Endothelial cell of umbilical vein (primary cell): ENCODE data around the gene DAAM1. TPM values are rescaled to one million over a fixed set of nuclear protein-coding genes. Genes with fewer than 3 reads are reported as not detected.
A peak's percentile ranks its signal among the peaks of the same experiment; 100 is the strongest.

Experiments
- BruUV-seq: library from RNA; stranded (reverse); fragments of 400-500 nt; replicated peaks from 2 replicates; lab custom pipeline; 2021; lab: Mats Ljungman, UMichigan
- CTCF ChIA-PET: fragments of 300-600, 350-600 bp; sonication (Branson Sonifier 250); formaldehyde crosslinking; loops from one replicate; lab custom pipeline; 2021; ENCODE audit warnings: antibody characterized with exemption, inconsistent platforms; lab: Charles Lee
- POLR2A ChIA-PET: fragments of 300-600, 350-600 bp; sonication (Branson Sonifier 250); formaldehyde crosslinking; loops from one replicate; lab custom pipeline; 2021; ENCODE audit warnings: antibody characterized with exemption, inconsistent platforms; lab: Charles Lee
- DNase-seq: peaks from one replicate; pipeline ENCODE4 v3.0.0-alpha.2; 2011; ENCODE audit warnings: low read depth, low spot score
- FAIRE-seq: peaks from 2 replicates; lab custom pipeline; 2011; peaks lifted over from hg19 to GRCh38; lab: Jason Lieb, UNC
- H2AFZ ChIP-seq: 2 replicates; pipeline ENCODE4 v1.6.0; 2012; ENCODE audit warnings: low read depth, low read length, control low read depth, inconsistent platforms
- H3K27ac ChIP-seq: 2 replicates; pipeline ENCODE4 v1.5.1; 2011; ENCODE audit warnings: low read depth, mild to moderate bottlenecking, control low read depth, low read length, moderate library complexity; ENCODE audit not compliant: insufficient read depth
- H3K27me3 ChIP-seq, 2 experiments: 2 replicates each; pipeline versions ENCODE4 v1.6.0 to v1.6.1; 2011; ENCODE audit warnings: low read length in 2 of 2, mixed read lengths in 1 of 2; ENCODE audit not compliant: control insufficient read depth in 2 of 2, insufficient read depth in 2 of 2
- H3K36me3 ChIP-seq, 2 experiments: 2 replicates in 1 of 2; 3 replicates in 1 of 2; pipeline ENCODE4 v1.5.1; 2011; ENCODE audit warnings: low read length in 2 of 2, mild to moderate bottlenecking in 1 of 2, moderate library complexity in 1 of 2; ENCODE audit not compliant: control insufficient read depth in 2 of 2, insufficient read depth in 2 of 2; ENCODE audit errors: extremely low read depth in 1 of 2
- H3K4me1 ChIP-seq: 3 replicates; pipeline ENCODE4 v1.5.1; 2011; ENCODE audit warnings: mild to moderate bottlenecking, low read length; ENCODE audit not compliant: control insufficient read depth, insufficient read depth; ENCODE audit errors: extremely low read depth
- H3K4me2 ChIP-seq: 2 replicates; pipeline ENCODE4 v1.6.1; 2011; ENCODE audit warnings: low read length, control low read depth, mixed read lengths; ENCODE audit not compliant: insufficient read depth
- H3K4me3 ChIP-seq, 3 experiments: fragments of 200-600 bp in 1 of 3; sonication (generic), shearing (Covaris generic) in 1 of 3; replicated peaks in 1 of 3; 2 replicates each; pipeline ENCODE4 v1.5.1; 2011 to 2016; ENCODE audit warnings: control low read depth in 3 of 3, low read length in 3 of 3, mild to moderate bottlenecking in 2 of 3, inconsistent platforms in 1 of 3, low read depth in 1 of 3, moderate library complexity in 1 of 3; ENCODE audit not compliant: insufficient read depth in 1 of 3
- H3K79me2 ChIP-seq: 2 replicates; pipeline ENCODE4 v1.6.0; 2012; ENCODE audit warnings: low read length, inconsistent platforms; ENCODE audit not compliant: control insufficient read depth, insufficient read depth
- H3K9ac ChIP-seq: replicated peaks from 2 replicates; pipeline ENCODE3; 2011; ENCODE audit warnings: low read length, control low read depth; ENCODE audit not compliant: insufficient read depth; ENCODE audit errors: extremely low read depth
- H3K9me1 ChIP-seq: replicated peaks from 3 replicates; pipeline ENCODE4 v1.6.0; 2011; ENCODE audit warnings: mild to moderate bottlenecking, low read length; ENCODE audit not compliant: control insufficient read depth, insufficient read depth; ENCODE audit errors: extremely low read depth
- H3K9me3 ChIP-seq: replicated peaks from 2 replicates; pipeline ENCODE4 v1.5.1; 2012; ENCODE audit warnings: low read length, inconsistent platforms; ENCODE audit not compliant: control insufficient read depth, insufficient read depth
- H4K20me1 ChIP-seq: replicated peaks from 2 replicates; pipeline ENCODE3; 2011; ENCODE audit warnings: mild to moderate bottlenecking, low read length; ENCODE audit not compliant: control insufficient read depth, insufficient read depth; ENCODE audit errors: extremely low read depth
- CTCF ChIP-seq, 2 donors: IDR thresholded peaks; 1 replicate in 1 of 2; 2 replicates in 1 of 2; pipeline ENCODE4 v1.5.1; 2011; ENCODE audit warnings: low read length in 2 of 2, mild to moderate bottlenecking in 2 of 2, moderate library complexity in 2 of 2, control low read depth in 1 of 2, inconsistent platforms in 1 of 2, low read depth in 1 of 2; ENCODE audit not compliant: insufficient read depth in 1 of 2; ENCODE audit errors: extremely low read depth in 1 of 2
- EZH2 ChIP-seq: IDR thresholded peaks from 2 replicates; pipeline ENCODE4 v1.6.1; 2012; ENCODE audit warnings: borderline replicate concordance, low read depth, mild to moderate bottlenecking, moderate library complexity, low read length, inconsistent platforms; ENCODE audit not compliant: severe bottlenecking
- FOS ChIP-seq: IDR thresholded peaks from 2 replicates; pipeline ENCODE4 v1.6.1; 2011; ENCODE audit warnings: mild to moderate bottlenecking, low read length, moderate library complexity, borderline replicate concordance; ENCODE audit not compliant: insufficient read depth
- GATA2 ChIP-seq: IDR thresholded peaks from 2 replicates; pipeline ENCODE4 v1.7.0; 2011; ENCODE audit warnings: low read depth, mild to moderate bottlenecking, moderate library complexity, mixed read lengths, low read length; ENCODE audit not compliant: insufficient read length, insufficient read depth
- JUN ChIP-seq: IDR thresholded peaks from 2 replicates; pipeline ENCODE4 v1.6.1; 2011; ENCODE audit warnings: borderline replicate concordance, low read depth; ENCODE audit not compliant: insufficient read length, insufficient read depth
- MAX ChIP-seq: IDR thresholded peaks from 2 replicates; pipeline ENCODE4 v1.6.1; 2011; ENCODE audit not compliant: insufficient read depth, insufficient read length
- POLR2AphosphoS5 ChIP-seq: IDR thresholded peaks from 2 replicates; pipeline ENCODE4 v1.6.1; 2012; ENCODE audit warnings: low read depth, mild to moderate bottlenecking, control low read depth, low read length, moderate library complexity; ENCODE audit not compliant: insufficient read depth
- dilution Hi-C: fragments of 300-500 bp; cut with MboI; formaldehyde crosslinking; loops from one replicate; pipeline ENCODE4 v1.15.0; 2019; ENCODE audit warnings: low sequenced_read_pairs; ENCODE audit not compliant: extremely low pct_ligation_motif_present
- intact Hi-C: fragments of 100-400 bp; cut with micrococcal nuclease; formaldehyde crosslinking; loops from one replicate; pipeline ENCODE4 v1.10.0; 2022
- polyA plus RNA-seq, 4 experiments: library from polyadenylated mRNA; depleted of rRNA in 3 of 4; stranded (reverse) in 3 of 4; unstranded in 1 of 4; fragments of >200 nt; gene quantifications; 2 replicates each; pipeline versions ENCODE4 v1.2.1 to v1.2.3, GENCODE V29; 2011 to 2012; ENCODE audit warnings: missing spikeins in 1 of 4
- total RNA-seq: library from RNA; stranded (reverse); gene quantifications from 2 replicates; pipeline ENCODE4 v1.2.3, GENCODE V29; 2021

DAAM1 gene
- total and polyA plus RNA-seq, 2 donors (not counting 3 experiments of a cell fraction or from before 2014, with no cell fraction given): 10.2 to 25.3 TPM

GRCh38 chr14:59407246-59408010 lies 219.0 kb downstream of the DAAM1 start:
- Histone ChIP-seq H3K9ac (peak overlapping the region; percentile 90), H4K20me1 (no peaks in the 10 kb centered on the region), H3K4me2 (peak overlapping the region; percentile 70), H3K27me3 (no peaks in the 10 kb centered on the region), H3K4me3 (peak overlapping the region in 1 of 3 experiments; percentile 12), H2AFZ (no peak overlapping the region), H3K27ac (peak overlapping the region; percentile 92), H3K4me1 (peaks cover 21% of the 10 kb centered on the region), H3K36me3 (no peaks in the 10 kb centered on the region), H3K9me3 (no peaks in the 10 kb centered on the region), H3K79me2 (no peaks in the 10 kb centered on the region), H3K9me1 (no peaks in the 10 kb centered on the region)
- no TSS peak for BruUV-seq
- FAIRE-seq: no peak
- dilution Hi-C loops: no loop called here
- POLR2A ChIA-PET: no interaction called here
- CTCF ChIA-PET: interaction anchor here (0.5 to 2.6 kb wide), 10 partner anchors 12 to 281 kb away, joined by 3 to 14 read pairs (median 3); partner anchors contain the start of gene DAAM1
- TF ChIP-seq EZH2 (no peak), CTCF (IDR thresholded peaks at IDR 0.05; ENCODE audit: extremely low read depth in 1 of 2, insufficient read depth in 1 of 2, low read depth in 1 of 2, low read length in 2 of 2) (no peak), POLR2AphosphoS5 (peak; percentile 26), GATA2 (no peak), MAX (peak; percentile 4), JUN (peak; percentile 42), FOS (no peak)
- intact Hi-C loops: loop anchor here (1.0 to 5.0 kb wide), 5 partner anchors 45 to 219 kb away; partner anchors contain the start of gene DAAM1
- DNase-seq: peak; percentile 84
